ENCODE measurements around the gene HOXB3.

Gene HOXB3

DNA sequence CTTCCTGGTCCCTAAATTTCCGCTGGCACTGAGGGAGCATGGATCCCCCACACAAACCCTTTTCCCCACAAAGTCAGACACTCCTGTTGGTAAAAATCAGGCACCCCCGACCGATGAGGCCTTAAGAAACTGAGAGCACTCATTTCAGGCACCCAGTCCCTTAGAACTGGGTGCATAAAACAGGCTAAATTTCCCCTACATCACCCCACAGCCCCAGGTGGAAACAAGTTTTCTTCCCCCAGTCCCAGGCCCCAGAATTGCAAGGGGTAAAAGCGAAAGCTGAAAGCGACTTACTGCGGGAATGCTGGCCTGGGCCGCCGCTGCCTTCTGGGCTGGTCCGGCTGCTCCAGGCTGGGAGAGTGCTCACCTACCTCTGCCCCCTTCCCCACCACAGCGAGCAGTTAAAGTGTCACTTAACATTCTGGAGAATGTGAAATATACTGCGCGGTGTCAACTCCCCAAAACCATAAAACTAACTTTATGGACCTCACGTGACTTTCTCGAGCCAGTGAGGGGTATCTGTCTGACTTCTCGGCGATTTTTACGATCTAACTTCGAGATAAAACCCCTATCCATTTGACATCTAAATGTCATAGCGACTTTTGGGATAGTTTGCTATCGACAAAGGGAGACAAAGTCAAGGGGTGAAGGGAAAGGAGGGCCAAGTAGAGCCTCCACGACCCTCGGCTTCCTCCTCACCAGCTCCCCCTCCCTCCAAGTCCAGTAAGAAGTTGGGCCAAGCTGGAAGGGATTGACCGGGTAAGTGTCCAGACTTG, at the start of gene HOXB3:
Gene HOXB3 (minus strand): TSS at position 411 of the 776 bp plus-strand sequence. CDS start 37,767 bp downstream, outside the sequence.
- H3K79me2 ChIP-seq (ENCODE audit: insufficient read depth, low read length): no peaks in the 10 kb centered on the region
- TF ChIP-seq EZH2 (IDR thresholded peaks at IDR 0.05; ENCODE audit: borderline replicate concordance, low read depth, low read length, severe bottlenecking): no peak
- TF ChIP-seq, protein P1, sequence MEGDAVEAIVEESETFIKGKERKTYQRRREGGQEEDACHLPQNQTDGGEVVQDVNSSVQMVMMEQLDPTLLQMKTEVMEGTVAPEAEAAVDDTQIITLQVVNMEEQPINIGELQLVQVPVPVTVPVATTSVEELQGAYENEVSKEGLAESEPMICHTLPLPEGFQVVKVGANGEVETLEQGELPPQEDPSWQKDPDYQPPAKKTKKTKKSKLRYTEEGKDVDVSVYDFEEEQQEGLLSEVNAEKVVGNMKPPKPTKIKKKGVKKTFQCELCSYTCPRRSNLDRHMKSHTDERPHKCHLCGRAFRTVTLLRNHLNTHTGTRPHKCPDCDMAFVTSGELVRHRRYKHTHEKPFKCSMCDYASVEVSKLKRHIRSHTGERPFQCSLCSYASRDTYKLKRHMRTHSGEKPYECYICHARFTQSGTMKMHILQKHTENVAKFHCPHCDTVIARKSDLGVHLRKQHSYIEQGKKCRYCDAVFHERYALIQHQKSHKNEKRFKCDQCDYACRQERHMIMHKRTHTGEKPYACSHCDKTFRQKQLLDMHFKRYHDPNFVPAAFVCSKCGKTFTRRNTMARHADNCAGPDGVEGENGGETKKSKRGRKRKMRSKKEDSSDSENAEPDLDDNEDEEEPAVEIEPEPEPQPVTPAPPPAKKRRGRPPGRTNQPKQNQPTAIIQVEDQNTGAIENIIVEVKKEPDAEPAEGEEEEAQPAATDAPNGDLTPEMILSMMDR (IDR thresholded peaks at IDR 0.05; ENCODE audit: borderline replicate concordance, extremely low read depth, low read length, poor library complexity, severe bottlenecking): no peak
- H3K4me3 ChIP-seq (ENCODE audit: low read depth in 1 of 2, low read length in 2 of 2): no peak within 1 kb of the TSS
- no peaks in the 10 kb centered on the region for H3K36me3 ChIP-seq (ENCODE audit: insufficient read depth, low read length)
- H3K9ac ChIP-seq (ENCODE audit: low read depth, low read length): no peak within 1 kb of the TSS
- H3K4me1 ChIP-seq (ENCODE audit: insufficient read depth, low read length): peaks cover 6% of the 10 kb centered on the region; the same call in 1 of the 2 replicates
- H3K27me3 ChIP-seq (ENCODE audit: insufficient read depth, low read length, poor library complexity): peaks cover 40% of the 10 kb centered on the region
- no peaks in the 10 kb centered on the region; the same call in 1 of the 2 replicates for H4K20me1 ChIP-seq (ENCODE audit: insufficient read depth, low read length)
- DNase-seq (no peak), ATAC-seq (ENCODE audit: insufficient read depth, low read depth) (no peak)
- H3K9me3 ChIP-seq (ENCODE audit: insufficient read depth, low read length, severe bottlenecking): no peaks in the 10 kb centered on the region
- H3K27ac ChIP-seq (ENCODE audit: low read length): no peak within 1 kb of the TSS
- H3K4me2 ChIP-seq (ENCODE audit: insufficient read depth, low read length): no peak within 1 kb of the TSS
- H2AFZ ChIP-seq (ENCODE audit: low read depth, low read length): no peak within 1 kb of the TSS

DNA sequence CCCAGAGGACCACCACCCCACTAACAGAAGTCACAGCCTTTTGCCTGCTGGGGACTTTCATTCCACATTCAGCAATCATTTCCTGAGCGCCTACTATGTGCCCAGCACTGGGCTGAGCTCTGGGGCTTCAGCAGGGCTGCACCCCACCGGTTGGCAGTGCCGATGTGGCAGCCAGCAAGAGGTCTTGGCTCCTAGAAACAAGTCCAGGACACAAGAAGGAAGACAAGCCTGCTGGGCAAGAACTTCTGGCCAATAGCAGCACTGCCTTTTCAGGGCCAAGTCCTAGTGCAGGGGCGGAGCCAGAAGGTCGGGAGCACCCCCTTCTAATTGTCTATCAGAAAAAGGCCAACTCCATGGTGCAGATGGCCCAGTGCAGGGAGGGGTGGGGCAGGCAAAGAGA, 49.1 kb upstream of the HOXB3 start:
- no peaks in the 10 kb centered on the region for H4K20me1 ChIP-seq (ENCODE audit: insufficient read depth, low read length)
- no peaks in the 10 kb centered on the region for H3K9me3 ChIP-seq (ENCODE audit: insufficient read depth, low read length, severe bottlenecking)
- no peak overlapping the region for H3K9ac ChIP-seq (ENCODE audit: low read depth, low read length)
- no peaks in the 10 kb centered on the region for H3K4me1 ChIP-seq (ENCODE audit: insufficient read depth, low read length)
- H3K27ac ChIP-seq (ENCODE audit: low read length): no peak overlapping the region
- ATAC-seq (ENCODE audit: insufficient read depth, low read depth) (no peak), DNase-seq (no peak)
- TF ChIP-seq EZH2 (IDR thresholded peaks at IDR 0.05; ENCODE audit: borderline replicate concordance, low read depth, low read length, severe bottlenecking): no peak
- TF ChIP-seq, protein P1 (IDR thresholded peaks at IDR 0.05; ENCODE audit: borderline replicate concordance, extremely low read depth, low read length, poor library complexity, severe bottlenecking): no peak
- no peak overlapping the region for H2AFZ ChIP-seq (ENCODE audit: low read depth, low read length)
- no peaks in the 10 kb centered on the region for H3K36me3 ChIP-seq (ENCODE audit: insufficient read depth, low read length)
- H3K4me3 ChIP-seq (ENCODE audit: low read depth in 1 of 2, low read length in 2 of 2): no peak overlapping the region
- H3K27me3 ChIP-seq (ENCODE audit: insufficient read depth, low read length, poor library complexity): peaks cover 57% of the 10 kb centered on the region
- no peaks in the 10 kb centered on the region for H3K79me2 ChIP-seq (ENCODE audit: insufficient read depth, low read length)
- H3K4me2 ChIP-seq (ENCODE audit: insufficient read depth, low read length): no peak overlapping the region

DNA sequence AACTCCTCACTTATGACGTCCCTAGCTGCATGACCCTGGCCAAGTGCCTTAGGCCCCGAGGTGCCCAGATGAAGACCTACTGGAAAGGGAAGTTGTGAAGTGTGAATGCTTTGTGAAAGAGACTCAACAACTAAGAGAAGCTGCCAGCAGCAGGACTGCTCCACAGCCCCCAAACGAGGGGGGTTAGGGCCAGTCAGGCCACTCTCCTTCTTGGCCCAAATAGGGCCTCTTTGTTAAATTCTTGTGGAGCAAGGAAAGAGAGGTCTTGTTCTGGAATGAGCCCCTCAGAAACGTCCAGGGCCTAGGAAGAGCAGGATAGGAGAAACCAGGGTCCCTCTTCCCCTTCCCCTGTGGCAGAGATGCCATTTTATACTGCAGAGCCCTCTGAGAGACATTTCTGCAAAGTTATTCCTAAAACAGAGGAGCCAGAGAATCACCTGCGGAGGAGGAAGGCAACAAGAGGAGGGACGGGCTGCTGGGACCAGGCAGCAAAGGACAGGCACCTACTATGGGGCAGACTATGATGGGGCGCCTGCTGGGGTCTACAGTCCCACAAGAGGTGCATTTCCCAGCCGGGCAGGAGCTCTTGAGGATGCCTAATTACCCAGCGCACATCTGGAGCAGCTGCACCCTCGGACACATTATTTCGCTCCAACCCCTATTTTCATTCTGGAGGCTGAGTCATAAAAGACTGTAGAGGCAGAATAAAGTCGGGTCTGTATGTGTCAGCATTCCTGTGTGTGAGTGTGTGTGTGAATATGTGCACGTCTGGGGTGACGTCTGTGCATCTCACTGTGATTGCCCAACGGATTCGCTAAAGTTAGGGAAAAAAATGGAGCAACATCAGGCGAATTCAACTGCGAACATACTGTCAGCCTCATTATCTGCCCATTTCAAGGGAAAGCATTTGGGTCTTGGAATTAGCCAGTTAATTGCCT, 47.6 kb upstream of the HOXB3 start:
- Histone ChIP-seq H4K20me1 (ENCODE audit: insufficient read depth, low read length) (no peaks in the 10 kb centered on the region), H3K9me3 (ENCODE audit: insufficient read depth, low read length, severe bottlenecking) (no peaks in the 10 kb centered on the region), H3K4me1 (ENCODE audit: insufficient read depth, low read length) (no peaks in the 10 kb centered on the region), H3K4me3 (ENCODE audit: low read depth in 1 of 2, low read length in 2 of 2) (no peak overlapping the region), H3K4me2 (ENCODE audit: insufficient read depth, low read length) (no peak overlapping the region), H3K79me2 (ENCODE audit: insufficient read depth, low read length) (no peaks in the 10 kb centered on the region), H2AFZ (ENCODE audit: low read depth, low read length) (no peak overlapping the region), H3K27me3 (ENCODE audit: insufficient read depth, low read length, poor library complexity) (peaks cover 52% of the 10 kb centered on the region), H3K27ac (ENCODE audit: low read length) (no peak overlapping the region), H3K9ac (ENCODE audit: low read depth, low read length) (no peak overlapping the region), H3K36me3 (ENCODE audit: insufficient read depth, low read length) (no peaks in the 10 kb centered on the region)
- TF ChIP-seq, protein P1 (IDR thresholded peaks at IDR 0.05; ENCODE audit: borderline replicate concordance, extremely low read depth, low read length, poor library complexity, severe bottlenecking): no peak
- no peak for TF ChIP-seq EZH2 (IDR thresholded peaks at IDR 0.05; ENCODE audit: borderline replicate concordance, low read depth, low read length, severe bottlenecking)
- ATAC-seq (ENCODE audit: insufficient read depth, low read depth) (no peak), DNase-seq (no peak)

All from DND-41 (cell line).